ENCODE results near the gene HECTD1.
"Not testable (repeated sequence)": the region's sequence is repeated elsewhere in the genome, so short reads cannot be mapped to it uniquely, and the experiment has no call there.

The HECTD1 gene

GRCh38 chr14:31093884-31094839, 113.4 kb downstream of the HECTD1 start:
- not testable (repeated sequence) for DNase-seq (ENCODE audit: low read depth in 2 of 2)

DNA sequence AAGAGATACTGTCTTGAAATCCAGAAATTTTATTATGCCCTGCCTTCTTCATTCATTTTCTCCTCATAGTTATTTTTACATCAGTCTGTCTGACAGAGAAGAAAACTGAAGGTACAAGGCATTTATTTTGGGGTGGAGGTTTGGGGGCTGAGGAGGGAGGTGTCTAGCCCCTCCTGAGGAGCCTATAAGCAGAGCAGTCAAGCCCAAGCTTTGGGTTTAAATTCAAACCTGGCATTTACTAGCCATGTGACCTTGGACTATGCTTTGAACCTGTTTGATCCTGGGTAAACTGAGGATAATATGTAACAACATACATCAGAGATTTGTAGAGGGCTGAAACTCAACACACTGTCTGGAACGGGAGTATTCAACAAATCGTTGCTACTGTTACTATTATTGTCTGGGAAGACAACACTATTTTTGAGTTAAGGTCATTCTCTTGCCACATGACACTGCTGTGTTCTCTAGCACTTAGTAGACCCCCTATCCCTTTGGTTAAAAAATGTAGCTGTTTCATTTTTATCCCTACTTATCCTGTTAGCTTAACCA, 115.4 kb downstream of the HECTD1 start:
- no peak for DNase-seq (ENCODE audit: low read depth in 2 of 2)

DNA sequence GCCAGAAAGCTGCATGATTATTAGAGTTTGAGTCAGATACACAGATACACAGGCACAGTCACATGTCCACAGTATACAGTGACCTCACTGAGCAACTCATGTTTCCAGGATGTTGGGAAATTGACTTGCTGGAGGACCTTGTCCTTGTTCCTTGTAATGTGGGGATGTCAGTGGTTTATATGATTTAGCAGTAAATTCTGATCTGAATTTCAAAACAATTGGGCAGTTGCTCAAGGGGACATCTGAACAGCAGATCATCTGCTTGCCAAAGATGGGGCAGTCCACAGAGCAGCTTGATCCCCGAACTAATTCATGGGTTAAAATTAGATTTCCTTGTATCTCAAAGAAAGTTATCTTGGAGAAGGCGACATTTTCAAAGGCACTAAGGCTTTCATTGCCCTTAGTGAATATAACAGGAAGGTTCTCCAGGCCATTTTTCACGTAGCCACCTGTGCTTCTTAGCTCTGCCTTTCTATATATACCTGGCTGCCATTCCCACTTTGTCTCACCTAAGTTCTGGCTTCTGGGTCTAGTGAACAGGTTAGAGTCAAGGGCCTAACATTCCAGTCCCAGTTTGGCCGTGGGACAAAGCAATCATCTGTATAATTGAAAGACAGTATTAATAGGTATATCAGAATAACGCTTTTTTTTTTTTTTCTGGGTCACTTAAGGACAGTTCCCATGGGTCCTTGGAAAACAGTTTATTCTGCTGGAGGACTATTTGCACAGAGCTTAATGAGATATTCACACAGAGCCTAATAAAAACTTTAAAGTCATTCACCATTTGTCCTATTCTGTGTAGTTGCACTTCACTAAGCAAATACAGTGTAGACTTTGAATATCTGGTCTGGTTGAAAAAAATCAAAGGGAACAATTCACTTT, 116.5 kb downstream of the HECTD1 start:
- no peak for DNase-seq (ENCODE audit: low read depth in 2 of 2)

GRCh38 chr14:31086466-31086865, 121.1 kb downstream of the HECTD1 start:
- not testable (repeated sequence) for DNase-seq (ENCODE audit: low read depth in 2 of 2)

- DNase-seq (ENCODE audit: low read depth in 2 of 2) = no peak
These were observed 122.6 kb downstream of the HECTD1 start for GRCh38 chr14:31085027-31085426.

DNA sequence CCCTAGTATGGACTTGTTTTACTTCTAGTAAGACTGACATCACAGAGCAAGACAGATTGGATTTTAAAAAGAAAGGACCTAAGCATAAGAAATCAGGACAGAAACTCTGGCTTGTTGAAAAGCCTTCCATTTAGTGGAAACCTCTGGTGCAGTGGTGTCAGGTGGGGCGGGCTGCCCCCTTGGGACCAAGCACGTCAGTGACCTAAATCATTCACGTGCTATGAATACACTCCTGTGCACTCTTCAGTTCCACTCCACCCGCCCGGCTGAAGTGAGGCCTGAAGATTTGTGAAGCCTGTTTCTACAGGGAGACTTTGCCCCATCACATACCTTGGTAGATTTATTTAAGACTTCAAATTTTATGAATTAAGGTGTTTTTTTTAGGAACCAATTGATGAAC, 123.2 kb downstream of the HECTD1 start:
- DNase-seq (ENCODE audit: low read depth in 2 of 2) = no peak

- no peak for DNase-seq (ENCODE audit: low read depth in 2 of 2)
These were observed 123.8 kb downstream of the HECTD1 start for GRCh38 chr14:31083781-31084180.

- no peak for DNase-seq (ENCODE audit: low read depth in 2 of 2)
These were observed 127.1 kb downstream of the HECTD1 start for GRCh38 chr14:31080484-31080883.

DNA sequence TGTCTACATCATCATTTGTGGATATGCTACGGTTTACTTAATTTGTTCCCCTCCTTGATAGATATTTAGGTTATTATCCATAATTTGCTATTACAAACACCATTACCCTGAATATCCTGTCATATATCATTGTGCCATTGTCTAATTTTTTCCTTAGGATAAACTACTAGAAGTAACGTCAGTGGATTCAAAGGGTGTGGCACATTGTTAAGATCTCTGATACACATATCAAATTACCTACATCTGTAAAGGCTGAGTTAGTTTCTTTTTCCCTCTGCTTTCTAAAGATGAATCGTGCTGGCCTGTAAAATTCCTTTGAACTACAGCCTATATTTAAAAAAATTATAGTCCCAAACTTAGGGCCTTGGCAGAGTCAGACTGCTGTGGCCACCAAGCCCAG, 127.5 kb downstream of the HECTD1 start:
- no peak for DNase-seq (ENCODE audit: low read depth in 2 of 2)

GRCh38 chr14:31078766-31079165, 128.8 kb downstream of the HECTD1 start:
- no peak for DNase-seq (ENCODE audit: low read depth in 2 of 2)

GRCh38 chr14:31075144-31075543, 132.4 kb downstream of the HECTD1 start:
- no peak for DNase-seq (ENCODE audit: low read depth in 2 of 2)

GRCh38 chr14:31071151-31071550, 136.4 kb downstream of the HECTD1 start:
- DNase-seq (ENCODE audit: low read depth in 2 of 2) = no peak

DNA sequence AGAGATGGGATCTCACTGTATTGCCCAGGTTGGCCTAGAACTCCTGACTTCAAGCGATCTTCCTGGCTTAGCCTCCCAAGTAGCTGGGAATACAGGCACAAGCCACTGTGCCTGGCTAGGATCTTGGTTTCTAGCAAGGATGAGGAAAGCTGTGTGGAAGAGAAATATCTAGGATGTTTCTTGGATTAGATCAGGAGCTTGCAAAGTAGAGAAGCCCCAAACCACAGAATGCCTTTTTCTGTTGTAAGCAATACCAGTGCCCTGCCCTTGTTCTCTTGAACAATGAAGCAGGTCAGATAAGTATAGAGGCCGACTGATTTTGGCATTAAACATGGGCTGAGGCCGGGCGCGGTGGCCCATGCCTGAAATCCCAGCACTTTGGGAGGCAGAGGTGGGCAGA, 137.2 kb downstream of the HECTD1 start:
- no peak for DNase-seq (ENCODE audit: low read depth in 2 of 2)

GRCh38 chr14:31069343-31069742, 138.2 kb downstream of the HECTD1 start:
- DNase-seq (ENCODE audit: low read depth in 2 of 2) = no peak

- no peak for DNase-seq (ENCODE audit: low read depth in 2 of 2)
These were observed 139.4 kb downstream of the HECTD1 start for GRCh38 chr14:31068235-31068634.

DNA sequence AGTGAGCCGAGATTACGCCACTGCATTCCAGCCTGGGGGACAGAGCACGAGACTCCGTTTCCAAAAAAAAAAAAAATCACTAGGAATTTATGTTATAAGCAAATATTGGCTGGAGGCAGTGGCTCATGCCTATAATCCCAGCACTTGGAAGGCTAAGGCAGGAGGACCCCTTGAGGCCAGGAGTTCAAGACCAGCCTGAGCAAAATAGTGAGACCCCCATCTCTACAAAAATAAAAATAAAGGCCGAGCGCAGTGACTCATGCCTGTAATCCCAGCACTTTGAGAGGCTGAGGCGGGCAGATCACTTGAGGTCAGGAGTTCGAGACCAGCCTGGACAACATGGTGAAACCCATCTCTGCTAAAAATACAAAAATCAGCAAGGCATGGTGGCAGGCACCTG, 144.7 kb downstream of the HECTD1 start:
- not testable (repeated sequence) for DNase-seq (ENCODE audit: low read depth in 2 of 2)

GRCh38 chr14:31060253-31060875, 147.2 kb downstream of the HECTD1 start:
- no peak for DNase-seq (ENCODE audit: low read depth in 2 of 2)

- no peak for DNase-seq (ENCODE audit: low read depth in 2 of 2)
These were observed 148.3 kb downstream of the HECTD1 start for GRCh38 chr14:31059152-31059924.

GRCh38 chr14:31057701-31058364, 149.8 kb downstream of the HECTD1 start:
- DNase-seq (ENCODE audit: low read depth in 2 of 2) = no peak

- no peak for DNase-seq (ENCODE audit: low read depth in 2 of 2)
These were observed 150.6 kb downstream of the HECTD1 start for GRCh38 chr14:31057035-31057434.

Data from stimulated activated CD4-positive, alpha-beta T cell treated with anti-CD3 and anti-CD28 coated beads, Interleukin-12 subunit alpha, Interleukin-12 subunit beta, amount 100 ng/mL, for 24 hours (primary cell).